HS-27A (cell line): ENCODE data around the gene LRFN4.

Source experiments
- DNase-seq: peaks from one replicate; pipeline ENCODE4 v3.0.0-alpha.2; 2012; ENCODE audit warnings: low read depth, missing footprints

Gene LRFN4

GRCh38 chr11:66889960-66890359 is 33.1 kb downstream of the LRFN4 start:
- no peak for DNase-seq

GRCh38 chr11:66891851-66892660 is 35.2 kb downstream of the LRFN4 start:
- peak; percentile 97 for DNase-seq

GRCh38 chr11:66892911-66893310 is 36.0 kb downstream of the LRFN4 start:
- no peak for DNase-seq

GRCh38 chr11:66894141-66894540 is 37.3 kb downstream of the LRFN4 start:
- DNase-seq: no peak

GRCh38 chr11:66901964-66902390 is 45.1 kb downstream of the LRFN4 start:
- DNase-seq: no peak

GRCh38 chr11:66902486-66903177 is 45.8 kb downstream of the LRFN4 start:
- DNase-seq: no peak

GRCh38 chr11:66904055-66904454 is 47.2 kb downstream of the LRFN4 start:
- DNase-seq: peak; percentile 39

- no peak for DNase-seq
Measured at GRCh38 chr11:66904561-66904960, 47.7 kb downstream of the LRFN4 start.

- DNase-seq: no peak
Measured at GRCh38 chr11:66904981-66905521, 48.2 kb downstream of the LRFN4 start.

- DNase-seq: no peak
Measured at GRCh38 chr11:66905631-66906030, 48.8 kb downstream of the LRFN4 start.

GRCh38 chr11:66906061-66906733 is 49.3 kb downstream of the LRFN4 start:
- no peak for DNase-seq

GRCh38 chr11:66907751-66908630 is 51.1 kb downstream of the LRFN4 start:
- DNase-seq: no peak

- DNase-seq: no peak
Measured at GRCh38 chr11:66909181-66909580, 52.3 kb downstream of the LRFN4 start.

GRCh38 chr11:66910016-66910415 is 53.2 kb downstream of the LRFN4 start:
- no peak for DNase-seq
